Measurements from ENCODE around the gene ZNF597.

Gene ZNF597

DNA sequence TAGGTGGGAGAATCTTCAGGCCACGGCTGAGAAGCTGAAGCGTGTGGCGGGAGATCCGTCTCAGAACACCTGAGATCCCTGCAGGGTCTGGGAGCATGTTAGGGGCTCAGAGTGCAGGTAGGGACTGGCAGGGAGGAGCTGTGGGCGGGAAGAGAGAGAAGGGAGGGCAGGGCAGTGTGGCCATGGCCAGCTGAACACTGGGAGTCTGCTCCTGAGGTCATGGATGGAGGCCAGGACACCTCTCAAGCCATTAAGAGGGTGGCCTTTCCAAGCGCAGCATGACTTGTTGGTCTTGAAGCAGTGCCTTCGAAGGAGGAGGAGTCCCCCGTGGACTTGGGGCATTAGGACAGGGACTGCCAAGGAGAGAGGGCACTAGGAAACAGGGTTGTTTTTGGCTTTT lies 23.9 kb upstream of the ZNF597 start:
- Histone ChIP-seq H3K79me2 (ENCODE audit: control insufficient read depth, low read length) (peaks cover 97% of the 10 kb centered on the region), H3K4me1 (ENCODE audit: control insufficient read depth, low read length) (no peaks in the 10 kb centered on the region), H3K9me3 (ENCODE audit: control insufficient read depth, insufficient read depth, low read length) (peaks cover 10% of the 10 kb centered on the region; the same call in 1 of the 2 replicates), H3K9me2 (replicated peaks; ENCODE audit: control insufficient read depth, low read length) (no peaks in the 10 kb centered on the region), H3K4me3 (ENCODE audit: low read length) (no peak overlapping the region), H3K27ac (ENCODE audit: low read depth, low read length) (no peak overlapping the region), H3K36me3 (ENCODE audit: control insufficient read depth, low read length) (peaks cover 16% of the 10 kb centered on the region), H3K4me2 (ENCODE audit: low read length) (no peak overlapping the region), H3K27me3 (ENCODE audit: control insufficient read depth, low read length) (no peaks in the 10 kb centered on the region), H4K20me1 (ENCODE audit: control insufficient read depth, insufficient read depth, low read depth, low read length) (no peaks in the 10 kb centered on the region), H3F3A (ENCODE audit: control insufficient read depth, insufficient read depth) (no peaks in the 10 kb centered on the region)
- TF ChIP-seq, protein P1, sequence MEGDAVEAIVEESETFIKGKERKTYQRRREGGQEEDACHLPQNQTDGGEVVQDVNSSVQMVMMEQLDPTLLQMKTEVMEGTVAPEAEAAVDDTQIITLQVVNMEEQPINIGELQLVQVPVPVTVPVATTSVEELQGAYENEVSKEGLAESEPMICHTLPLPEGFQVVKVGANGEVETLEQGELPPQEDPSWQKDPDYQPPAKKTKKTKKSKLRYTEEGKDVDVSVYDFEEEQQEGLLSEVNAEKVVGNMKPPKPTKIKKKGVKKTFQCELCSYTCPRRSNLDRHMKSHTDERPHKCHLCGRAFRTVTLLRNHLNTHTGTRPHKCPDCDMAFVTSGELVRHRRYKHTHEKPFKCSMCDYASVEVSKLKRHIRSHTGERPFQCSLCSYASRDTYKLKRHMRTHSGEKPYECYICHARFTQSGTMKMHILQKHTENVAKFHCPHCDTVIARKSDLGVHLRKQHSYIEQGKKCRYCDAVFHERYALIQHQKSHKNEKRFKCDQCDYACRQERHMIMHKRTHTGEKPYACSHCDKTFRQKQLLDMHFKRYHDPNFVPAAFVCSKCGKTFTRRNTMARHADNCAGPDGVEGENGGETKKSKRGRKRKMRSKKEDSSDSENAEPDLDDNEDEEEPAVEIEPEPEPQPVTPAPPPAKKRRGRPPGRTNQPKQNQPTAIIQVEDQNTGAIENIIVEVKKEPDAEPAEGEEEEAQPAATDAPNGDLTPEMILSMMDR (IDR thresholded peaks at IDR 0.05; ENCODE audit: low read depth, low read length, poor library complexity, severe bottlenecking): no peak
- TF ChIP-seq EZH2phosphoT487 (IDR thresholded peaks at IDR 0.05; ENCODE audit: borderline replicate concordance, low read length): no peak

DNA sequence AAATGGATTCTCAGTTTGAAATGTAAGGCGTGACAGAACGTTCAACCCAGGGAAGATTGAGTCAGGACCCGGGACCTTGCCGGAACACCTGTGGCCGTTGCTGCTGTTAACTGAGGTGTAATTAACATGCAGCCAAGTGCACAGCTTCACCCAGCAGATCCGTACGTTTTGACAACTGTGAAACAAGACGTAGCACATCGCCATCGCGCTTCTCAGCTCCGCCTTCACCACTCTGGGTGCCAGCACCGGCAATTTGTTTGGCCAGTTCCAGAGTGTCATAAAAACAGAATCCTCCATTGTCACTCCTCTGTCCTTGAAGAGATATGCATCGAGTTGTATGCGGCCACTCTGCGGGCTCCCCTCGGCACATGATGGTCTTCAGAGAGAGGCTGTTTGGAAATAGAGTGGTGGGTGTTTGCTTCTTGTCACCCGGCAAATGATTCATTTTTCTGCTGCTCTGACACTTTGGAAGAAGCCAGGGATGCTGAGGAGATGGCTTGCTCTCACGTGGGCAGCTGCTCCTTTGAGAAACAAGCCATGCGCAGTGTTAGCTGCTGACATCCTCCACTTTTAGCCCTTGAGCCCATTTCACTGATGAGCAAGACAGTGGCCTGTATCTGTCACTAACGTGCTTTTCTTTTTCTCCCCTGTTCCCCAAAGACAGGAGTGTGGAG lies 22.7 kb upstream of the ZNF597 start:
- Histone ChIP-seq H4K20me1 (ENCODE audit: control insufficient read depth, insufficient read depth, low read depth, low read length) (no peaks in the 10 kb centered on the region), H3K9me2 (replicated peaks; ENCODE audit: control insufficient read depth, low read length) (no peaks in the 10 kb centered on the region), H3K36me3 (ENCODE audit: control insufficient read depth, low read length) (peaks cover 9% of the 10 kb centered on the region), H3K4me2 (ENCODE audit: low read length) (no peak overlapping the region), H3K27ac (ENCODE audit: low read depth, low read length) (no peak overlapping the region), H3K4me1 (ENCODE audit: control insufficient read depth, low read length) (no peaks in the 10 kb centered on the region), H3K4me3 (ENCODE audit: low read length) (no peak overlapping the region), H3K79me2 (ENCODE audit: control insufficient read depth, low read length) (peaks cover 98% of the 10 kb centered on the region), H3K9me3 (ENCODE audit: control insufficient read depth, insufficient read depth, low read length) (peaks cover 2% of the 10 kb centered on the region; the same call in 1 of the 2 replicates), H3F3A (ENCODE audit: control insufficient read depth, insufficient read depth) (no peaks in the 10 kb centered on the region), H3K27me3 (ENCODE audit: control insufficient read depth, low read length) (no peaks in the 10 kb centered on the region)
- no peak for TF ChIP-seq EZH2phosphoT487 (IDR thresholded peaks at IDR 0.05; ENCODE audit: borderline replicate concordance, low read length)
- TF ChIP-seq, protein P1 (IDR thresholded peaks at IDR 0.05; ENCODE audit: low read depth, low read length, poor library complexity, severe bottlenecking): no peak

DNA sequence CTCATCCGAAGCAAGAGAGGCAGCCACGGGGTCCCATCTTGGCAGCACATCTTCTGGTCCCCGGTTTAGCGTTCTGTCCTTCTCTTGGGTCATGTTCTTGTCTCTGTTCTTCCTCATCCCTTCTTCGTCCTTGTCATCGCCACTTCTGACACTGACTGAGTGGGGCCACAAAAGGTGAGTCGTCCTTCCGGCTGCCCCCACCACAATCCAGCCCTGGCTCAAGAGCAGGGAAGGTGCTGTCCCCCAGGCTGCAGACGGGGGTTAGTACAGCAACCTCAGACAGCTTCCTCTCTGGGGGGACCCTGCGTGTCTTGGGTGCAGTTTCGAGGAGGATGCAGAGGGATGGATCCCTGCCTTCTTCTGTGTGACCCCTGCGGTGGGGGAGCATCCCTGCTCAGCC lies 22.0 kb upstream of the ZNF597 start:
- H3K79me2 ChIP-seq (ENCODE audit: control insufficient read depth, low read length): peaks cover 98% of the 10 kb centered on the region
- H3K4me3 ChIP-seq (ENCODE audit: low read length): no peak overlapping the region
- H3K4me2 ChIP-seq (ENCODE audit: low read length): no peak overlapping the region
- H3F3A ChIP-seq (ENCODE audit: control insufficient read depth, insufficient read depth): no peaks in the 10 kb centered on the region
- H3K36me3 ChIP-seq (ENCODE audit: control insufficient read depth, low read length): peaks cover 9% of the 10 kb centered on the region
- no peaks in the 10 kb centered on the region for H3K27me3 ChIP-seq (ENCODE audit: control insufficient read depth, low read length)
- no peak for TF ChIP-seq EZH2phosphoT487 (IDR thresholded peaks at IDR 0.05; ENCODE audit: borderline replicate concordance, low read length)
- TF ChIP-seq, protein P1 (IDR thresholded peaks at IDR 0.05; ENCODE audit: low read depth, low read length, poor library complexity, severe bottlenecking): no peak
- no peaks in the 10 kb centered on the region for H4K20me1 ChIP-seq (ENCODE audit: control insufficient read depth, insufficient read depth, low read depth, low read length)
- H3K27ac ChIP-seq (ENCODE audit: low read depth, low read length): no peak overlapping the region
- H3K9me3 ChIP-seq (ENCODE audit: control insufficient read depth, insufficient read depth, low read length): peaks cover 2% of the 10 kb centered on the region; the same call in 1 of the 2 replicates
- no peaks in the 10 kb centered on the region for H3K4me1 ChIP-seq (ENCODE audit: control insufficient read depth, low read length)
- no peaks in the 10 kb centered on the region for H3K9me2 ChIP-seq (replicated peaks; ENCODE audit: control insufficient read depth, low read length)
